HT1080 (cell line): ENCODE measurements around the gene HADHA. TPM values are rescaled to one million over a fixed set of nuclear protein-coding genes. Genes with fewer than 3 reads are reported as not detected.
A peak's percentile ranks its signal among the peaks of the same experiment; 100 is the strongest.

ENCODE experiments used
- DNase-seq: peaks from one replicate; pipeline ENCODE4 v3.0.0-alpha.2; 2015; ENCODE audit warnings: low read depth
- total RNA-seq: library from RNA; depleted of rRNA; stranded (reverse); fragments of >200 nt; shearing (Covaris generic); gene quantifications from 2 replicates; pipeline ENCODE4 v1.2.3, GENCODE V29; 2014; rRNA removed

The HADHA gene
- total RNA-seq, 1 experiment from 2014 or later: 93.6 TPM

DNA sequence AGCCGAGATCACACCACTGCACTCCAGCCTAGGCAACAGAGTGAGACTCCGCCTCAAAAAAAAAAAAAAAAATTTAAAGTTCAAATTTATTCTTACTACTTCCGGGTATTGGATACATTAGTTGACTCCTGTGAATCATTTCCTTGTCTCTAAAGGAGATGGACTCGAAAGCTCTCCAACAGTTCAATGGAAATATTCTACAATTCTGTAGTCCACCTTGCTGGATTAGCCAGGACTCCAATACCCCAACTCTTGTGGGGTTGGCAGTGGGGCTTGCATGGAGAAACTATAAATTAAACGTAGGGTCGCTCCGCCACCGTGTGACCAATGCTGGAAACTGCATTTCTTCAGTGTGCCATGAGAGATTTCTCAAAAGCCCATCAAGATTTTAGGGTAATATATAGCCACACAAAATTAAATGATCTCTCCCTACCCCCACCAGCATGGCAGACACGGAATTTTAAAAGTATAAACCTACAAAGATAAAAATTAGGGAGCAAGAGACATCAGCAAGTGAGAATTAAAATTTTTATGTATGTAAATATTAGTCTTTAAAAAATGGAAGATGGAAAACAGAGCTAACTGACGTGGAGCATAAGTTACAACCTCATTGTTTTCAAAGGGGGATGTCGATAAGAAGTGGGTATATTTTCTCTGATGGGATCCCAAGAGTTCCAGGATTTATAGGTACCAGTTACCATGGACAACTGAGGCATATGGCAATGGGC lies 99.3 kb downstream of the HADHA start:
- peak; percentile 59 for DNase-seq

DNA sequence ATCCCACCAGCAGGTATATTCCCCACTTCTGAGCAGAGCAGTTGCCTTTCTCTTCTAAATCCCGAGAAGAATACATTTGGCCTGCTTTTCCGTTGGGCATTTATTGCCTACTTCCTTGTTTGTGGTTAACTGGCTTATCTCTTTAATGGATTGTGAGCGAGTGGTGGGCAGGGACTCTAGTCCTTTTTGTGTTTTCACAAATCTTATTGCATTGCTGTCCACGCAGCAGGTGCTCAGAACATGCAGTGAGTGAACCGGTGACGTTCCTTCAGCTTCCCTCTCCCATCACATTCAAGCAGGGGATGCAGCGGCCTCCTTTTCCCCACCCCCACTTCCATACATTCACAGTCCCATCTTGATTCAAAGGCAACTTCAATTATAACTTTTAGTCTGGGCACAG lies 100.4 kb downstream of the HADHA start:
- no peak for DNase-seq

DNA sequence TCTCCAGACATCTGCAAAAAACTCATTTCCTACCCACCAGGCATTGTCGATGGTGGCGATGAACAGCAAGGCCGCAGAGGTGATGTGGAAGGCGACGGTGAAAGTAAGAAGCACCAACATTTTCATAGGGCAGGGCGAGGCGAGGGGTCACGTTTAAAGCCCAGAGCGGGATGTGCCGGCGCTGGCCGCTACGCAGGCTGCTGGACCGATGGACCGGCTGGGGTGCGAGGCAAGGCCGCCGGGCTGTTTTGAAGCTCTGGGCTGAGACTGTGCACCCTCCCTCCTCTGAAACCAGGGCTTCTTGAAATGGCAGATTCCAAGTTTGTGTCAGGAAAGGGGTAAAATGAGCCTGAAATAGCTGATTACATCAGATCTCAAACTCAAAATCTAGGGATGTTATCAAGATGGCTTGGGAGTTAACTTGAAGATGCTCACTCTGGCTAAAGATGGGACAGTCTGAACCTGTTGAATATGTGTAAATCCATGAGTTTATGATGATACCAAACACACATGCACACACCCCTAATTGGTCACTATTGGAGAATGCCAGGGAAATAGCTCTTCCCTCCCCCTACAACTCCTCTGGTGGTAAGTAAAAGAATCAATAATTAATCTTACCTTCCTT lies 103.2 kb downstream of the HADHA start:
- DNase-seq: no peak

Other genes with a start within 250 kb of the HADHA start
- gene RAB10, start 210.5 kb downstream of the HADHA start, total RNA-seq: 100.0 and 126 TPM in 2 replicates
- gene GAREM2, start 71.5 kb downstream of the HADHA start, total RNA-seq: 1.5 and 2.3 TPM in 2 replicates
- gene HADHB, start 307 bp upstream of the HADHA start, total RNA-seq: 52.5 and 62.2 TPM in 2 replicates
- gene SELENOI, start 101.5 kb upstream of the HADHA start, total RNA-seq: 15.5 and 19.0 TPM in 2 replicates
- not detected in 2 replicates for gene ADGRF3, start 102.2 kb upstream of the HADHA start, total RNA-seq
- gene DRC1, start 157.3 kb upstream of the HADHA start, total RNA-seq: not detected in 2 replicates
- not detected in 2 replicates for gene OTOF, start 233.5 kb upstream of the HADHA start, total RNA-seq